Omental fat pad (tissue), 4 donors: ENCODE data around the gene TMEM150C. TPM values are rescaled to one million over a fixed set of nuclear protein-coding genes. Genes with fewer than 3 reads are reported as not detected.
"Not testable (repeated sequence)": the region's sequence is repeated elsewhere in the genome, so short reads cannot be mapped to it uniquely, and the experiment has no call there.

ENCODE experiments used
- ATAC-seq: fragments of 150-250 bp; one replicate; pipeline ENCODE4 v1.9.1; 2016; ENCODE audit warnings: mild to moderate bottlenecking, moderate library complexity; ENCODE audit not compliant: low FRiP score
- DNase-seq: peaks from one replicate; pipeline ENCODE4 v3.0.0-alpha.2; 2019; ENCODE audit warnings: low spot score
- total RNA-seq, 4 donors: library from RNA; depleted of rRNA; stranded (reverse); fragments of >200 nt; gene quantifications; one replicate each; pipeline ENCODE4 v1.1.0, GENCODE V29; 2016
- TF ChIP-seq, protein P1 (sequence below), 3 donors: fragments of 450-650 bp; IDR thresholded peaks; one replicate each; pipeline ENCODE4 v1.5.1; 2016 to 2017; ENCODE audit warnings: antibody characterized with exemption in 3 of 3, mild to moderate bottlenecking in 3 of 3, moderate library complexity in 2 of 3

Gene TMEM150C
- total RNA-seq, 4 donors from 2014 or later = 14.4 to 92.4 (median 26.8) TPM

DNA sequence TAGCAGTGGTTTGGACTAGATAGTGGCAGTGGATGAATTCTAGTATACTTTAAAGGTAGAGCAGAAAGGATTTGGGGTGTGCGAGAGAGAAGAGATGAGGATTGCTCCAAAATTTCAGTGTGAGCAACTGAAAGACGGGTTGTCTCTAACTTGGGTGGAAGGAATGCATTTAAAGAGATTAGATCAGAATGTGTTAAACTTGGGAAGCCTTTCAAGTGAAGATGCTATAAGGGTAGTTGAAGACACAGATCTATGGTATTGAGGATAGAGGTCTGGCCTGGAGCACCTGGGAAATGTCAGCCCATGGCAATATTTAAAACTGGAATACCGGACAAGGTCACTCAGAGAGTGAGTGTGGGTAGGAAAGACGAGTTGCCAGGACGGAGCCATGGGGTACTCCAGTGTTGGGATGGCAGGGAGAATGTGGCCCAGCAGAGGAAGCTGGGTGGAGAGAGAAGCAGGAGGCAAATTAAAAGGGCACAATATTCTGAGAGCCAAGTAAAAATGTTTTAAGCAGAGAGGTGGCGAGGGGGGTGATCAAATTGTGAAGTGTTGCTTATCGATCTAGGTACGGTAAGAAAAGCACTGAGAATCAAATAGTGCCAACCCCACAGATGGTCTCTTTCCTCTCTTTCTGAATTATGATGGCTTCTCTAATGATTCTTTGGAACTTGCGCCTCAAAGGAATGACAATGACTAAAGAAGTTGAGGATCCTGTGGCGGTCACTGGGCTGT is 80.8 kb downstream of the TMEM150C start:
- TF ChIP-seq, protein P1, sequence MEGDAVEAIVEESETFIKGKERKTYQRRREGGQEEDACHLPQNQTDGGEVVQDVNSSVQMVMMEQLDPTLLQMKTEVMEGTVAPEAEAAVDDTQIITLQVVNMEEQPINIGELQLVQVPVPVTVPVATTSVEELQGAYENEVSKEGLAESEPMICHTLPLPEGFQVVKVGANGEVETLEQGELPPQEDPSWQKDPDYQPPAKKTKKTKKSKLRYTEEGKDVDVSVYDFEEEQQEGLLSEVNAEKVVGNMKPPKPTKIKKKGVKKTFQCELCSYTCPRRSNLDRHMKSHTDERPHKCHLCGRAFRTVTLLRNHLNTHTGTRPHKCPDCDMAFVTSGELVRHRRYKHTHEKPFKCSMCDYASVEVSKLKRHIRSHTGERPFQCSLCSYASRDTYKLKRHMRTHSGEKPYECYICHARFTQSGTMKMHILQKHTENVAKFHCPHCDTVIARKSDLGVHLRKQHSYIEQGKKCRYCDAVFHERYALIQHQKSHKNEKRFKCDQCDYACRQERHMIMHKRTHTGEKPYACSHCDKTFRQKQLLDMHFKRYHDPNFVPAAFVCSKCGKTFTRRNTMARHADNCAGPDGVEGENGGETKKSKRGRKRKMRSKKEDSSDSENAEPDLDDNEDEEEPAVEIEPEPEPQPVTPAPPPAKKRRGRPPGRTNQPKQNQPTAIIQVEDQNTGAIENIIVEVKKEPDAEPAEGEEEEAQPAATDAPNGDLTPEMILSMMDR (IDR thresholded peaks at IDR 0.05) = no peak
- ATAC-seq (no peak), DNase-seq (no peak)

DNA sequence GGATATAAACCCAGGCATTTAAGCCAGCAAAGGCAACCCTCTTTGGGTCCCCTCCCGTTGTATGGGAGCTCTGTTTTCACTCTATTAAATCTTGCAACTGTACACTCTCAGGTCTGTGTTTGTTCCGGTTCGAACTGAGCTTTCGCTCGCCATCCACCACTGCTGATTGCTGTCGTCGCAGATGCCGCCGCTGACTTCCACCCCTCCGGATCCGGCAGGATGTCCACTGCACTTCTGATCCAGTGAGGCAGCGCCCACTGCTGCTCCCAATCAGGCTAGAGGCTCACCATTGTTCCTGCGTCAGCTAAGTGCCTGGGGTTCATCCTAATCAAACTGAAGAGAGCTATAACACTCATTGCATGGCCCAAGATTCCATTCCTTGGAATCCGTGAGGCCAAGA is 82.2 kb downstream of the TMEM150C start:
- DNase-seq = no peak
- no peak for ATAC-seq
- TF ChIP-seq, protein P1 (IDR thresholded peaks at IDR 0.05) = no peak

DNA sequence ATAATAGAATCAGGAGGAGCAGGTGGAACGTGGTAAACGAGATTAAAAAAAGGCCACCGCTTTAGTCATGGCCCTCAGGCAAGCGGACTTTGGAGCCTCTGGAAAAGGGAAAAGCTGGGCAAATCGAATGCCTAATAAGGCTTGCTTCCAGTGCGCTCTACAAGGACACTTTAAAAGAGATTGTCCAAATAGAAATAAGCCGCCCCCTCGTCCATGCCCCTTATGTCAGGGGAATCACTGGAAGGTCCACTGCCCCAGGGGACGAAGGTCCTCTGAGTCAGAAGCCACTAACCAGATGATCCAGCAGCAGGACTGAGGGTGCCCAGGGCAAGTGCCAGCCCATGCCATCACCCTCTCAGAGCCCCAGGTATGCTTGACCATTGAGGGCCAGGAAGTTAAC is 84.3 kb downstream of the TMEM150C start:
- DNase-seq, ATAC-seq: not testable (repeated sequence)

DNA sequence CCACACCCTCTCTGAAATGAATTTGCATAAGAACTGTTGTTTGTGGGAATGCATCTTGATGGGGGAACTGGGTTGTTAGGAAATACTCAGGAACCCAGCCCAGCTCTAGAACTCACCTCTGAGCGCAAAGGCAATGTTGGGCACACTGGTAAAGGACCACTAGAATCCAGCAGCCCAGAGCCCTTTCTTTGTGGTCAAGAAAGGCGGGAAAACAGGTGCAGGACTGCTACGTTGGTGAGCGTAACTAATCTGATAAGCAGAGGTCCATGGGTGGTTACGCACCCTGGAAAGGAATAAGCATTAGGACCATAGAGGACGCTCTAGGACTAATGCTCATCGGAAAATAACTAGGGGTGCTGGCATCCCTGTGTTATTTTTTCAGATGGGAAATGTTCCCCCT is 85.9 kb downstream of the TMEM150C start:
- DNase-seq, ATAC-seq: not testable (repeated sequence)

DNA sequence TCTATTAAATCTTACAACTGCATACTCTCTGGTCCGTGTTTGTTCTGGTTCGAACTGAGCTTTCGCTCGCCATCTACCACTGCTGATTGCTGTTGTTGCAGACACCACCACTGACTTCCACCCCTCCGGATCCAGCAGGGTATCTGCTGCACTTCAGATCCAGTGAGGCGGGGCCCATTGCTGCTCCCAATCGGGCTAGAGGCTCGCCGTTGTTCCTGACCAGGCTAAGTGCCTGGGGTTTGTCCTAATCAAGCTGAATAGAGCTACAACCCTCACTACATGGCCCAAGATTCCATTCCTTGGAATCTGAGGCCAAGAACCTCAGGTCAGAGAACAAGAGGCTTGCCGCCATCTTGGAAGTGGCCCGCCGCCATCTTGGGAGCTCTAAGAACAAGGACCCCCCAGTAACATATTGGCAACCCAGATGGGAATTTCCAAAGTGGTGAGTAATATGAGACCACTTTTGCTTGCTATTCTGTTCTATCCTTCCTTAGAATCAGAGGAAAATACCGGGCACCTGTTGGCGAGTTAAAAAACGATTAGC is 88.1 kb downstream of the TMEM150C start:
- ATAC-seq (no peak), DNase-seq (no peak)
- TF ChIP-seq, protein P1 (IDR thresholded peaks at IDR 0.05) = no peak

DNA sequence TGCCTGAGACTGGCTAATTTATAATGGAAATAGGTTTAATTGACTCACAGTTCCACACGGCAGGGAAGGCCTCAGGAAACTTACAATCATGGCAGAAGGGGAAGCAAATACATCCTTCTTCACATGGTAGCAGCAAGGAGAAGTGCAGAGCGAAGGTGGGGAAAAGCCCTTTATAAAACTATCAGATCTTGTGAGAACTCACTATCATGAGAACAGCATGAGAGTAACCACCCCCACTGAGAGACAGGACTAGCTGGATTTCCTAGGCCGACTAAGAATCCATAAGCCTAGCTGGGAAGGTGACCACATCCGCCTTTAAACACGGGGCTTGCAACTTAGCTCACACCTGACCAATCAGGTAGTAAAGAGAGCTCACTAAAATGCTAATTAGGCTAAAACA is 88.7 kb downstream of the TMEM150C start:
- not testable (repeated sequence) for DNase-seq, ATAC-seq

DNA sequence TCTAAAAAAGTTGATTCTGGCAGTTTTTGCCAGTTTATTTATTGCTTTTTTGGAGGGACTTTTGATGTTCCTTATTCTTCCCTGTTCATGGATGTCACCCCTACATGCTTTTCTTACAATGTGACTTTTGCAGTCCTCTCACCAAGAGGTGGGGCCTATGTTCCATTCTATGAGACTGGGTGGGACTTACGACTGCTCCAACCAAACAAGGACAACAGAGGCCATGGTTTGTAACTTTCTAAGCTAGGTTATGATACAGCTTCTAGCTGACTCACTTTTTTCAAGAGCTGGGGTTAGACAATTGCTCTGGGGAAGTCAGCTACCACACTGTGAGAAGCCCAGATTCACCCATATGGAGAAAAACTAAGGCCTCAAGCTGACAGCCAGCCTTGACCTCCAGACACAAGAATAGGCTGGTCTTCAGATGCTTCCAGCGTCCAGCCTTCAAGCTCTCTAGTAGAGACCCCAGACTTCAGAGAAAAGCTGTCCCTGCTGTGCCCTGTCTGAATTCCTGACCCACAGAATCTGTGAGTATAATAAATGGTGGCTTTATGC is 91.9 kb downstream of the TMEM150C start:
- no peak for DNase-seq
- ATAC-seq = no peak
- TF ChIP-seq, protein P1 (IDR thresholded peaks at IDR 0.05) = no peak

DNA sequence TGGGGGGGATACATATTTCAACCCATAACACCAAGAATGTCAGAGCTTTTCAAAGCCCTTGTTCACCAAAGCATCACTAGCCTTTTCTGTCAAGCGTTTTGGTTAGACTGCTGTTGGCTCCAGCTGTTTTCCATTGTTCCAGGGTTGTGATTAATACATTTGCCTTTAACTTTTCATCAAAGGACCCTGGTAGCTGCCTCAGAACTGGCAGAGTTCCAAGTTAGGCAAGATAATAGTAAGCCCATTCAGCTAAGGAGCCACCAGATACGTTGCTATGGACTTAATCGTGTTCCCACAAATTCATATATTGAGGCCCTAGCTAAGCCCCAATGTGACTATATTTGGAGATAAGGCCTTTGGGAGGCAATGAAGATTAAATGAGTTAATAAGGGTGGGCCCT is 94.3 kb downstream of the TMEM150C start:
- ATAC-seq = no peak
- TF ChIP-seq, protein P1 (IDR thresholded peaks at IDR 0.05) = no peak

More for the DNA sequence above, 94.3 kb downstream of the TMEM150C start:
- DNase-seq = no peak
